HepG2 (cell line): ENCODE results near the gene AGER. TPM values are rescaled to one million over a fixed set of nuclear protein-coding genes. Genes with fewer than 3 reads are reported as not detected.

ENCODE experiments used
- NONO ChIP-seq, 2 experiments: fragments of 450-650 bp in 1 of 2; sonication (generic) in 1 of 2; formaldehyde crosslinking in 1 of 2; IDR thresholded peaks in 1 of 2; conservative IDR thresholded peaks in 1 of 2; 2 replicates each; pipeline versions ENCODE4 v1.6.1 to v1.8.0; 2017 to 2022; ENCODE audit warnings: mild to moderate bottlenecking in 1 of 2, missing genetic modification reagents in 1 of 2, moderate library complexity in 1 of 2
- NR2F2 ChIP-seq: IDR thresholded peaks from 2 replicates; pipeline ENCODE4 v1.6.1; 2012; ENCODE audit warnings: low read depth, inconsistent platforms, borderline replicate concordance
- PATZ1 ChIP-seq: sonication (generic); formaldehyde crosslinking; IDR thresholded peaks from 2 replicates; pipeline ENCODE4 v1.4.0; 2020; ENCODE audit warnings: missing genetic modification reagents
- YEATS4 ChIP-seq: sonication (generic); formaldehyde crosslinking; IDR thresholded peaks from 2 replicates; pipeline ENCODE4 v1.4.0; 2020; ENCODE audit warnings: missing genetic modification reagents, borderline replicate concordance
- ZBTB4 ChIP-seq: sonication (generic); formaldehyde crosslinking; IDR thresholded peaks from 2 replicates; pipeline ENCODE4 v1.4.0; 2020; ENCODE audit warnings: missing genetic modification reagents, mild to moderate bottlenecking, borderline replicate concordance
- ZNF160 ChIP-seq: sonication (generic); formaldehyde crosslinking; IDR thresholded peaks from 2 replicates; pipeline ENCODE4 v1.8.0; 2022; ENCODE audit warnings: mild to moderate bottlenecking, inconsistent platforms, missing genetic modification reagents
- polyA plus RNA-seq, 8 experiments: library from polyadenylated mRNA; depleted of rRNA in 3 of 8; stranded (reverse) in 7 of 8; unstranded in 1 of 8; fragments of >200 nt; fragmentation: Illumina TruSeq in 4 of 8; extraction: Trizol in 4 of 8; gene quantifications; 2 replicates each; pipeline versions ENCODE4 v1.2.1 to v1.2.3, GENCODE V29; 2011 to 2016; ENCODE audit warnings: low read depth in 4 of 8, missing spikeins in 1 of 8, mixed read lengths in 1 of 8; ENCODE audit not compliant: insufficient read depth in 1 of 8
- total RNA-seq, 5 experiments: library from RNA; depleted of rRNA; stranded (reverse); fragments of >200 nt; fragmentation: Illumina TruSeq; extraction: Trizol; gene quantifications; 2 replicates each; pipeline ENCODE4 v1.2.3, GENCODE V29; 2016; ENCODE audit warnings: low read depth in 1 of 5
- TF ChIP-seq, protein P1 (sequence below): sonication (generic); formaldehyde crosslinking; IDR thresholded peaks from 2 replicates; pipeline ENCODE4 v1.4.0; 2020; ENCODE audit warnings: mild to moderate bottlenecking, missing genetic modification reagents
- TF ChIP-seq, protein P2 (sequence below): sonication (generic); formaldehyde crosslinking; IDR thresholded peaks from 2 replicates; pipeline ENCODE4 v1.4.0; 2020; ENCODE audit warnings: low read depth, mild to moderate bottlenecking, missing genetic modification reagents
- TF ChIP-seq, protein P3 (sequence below): sonication (generic); formaldehyde crosslinking; IDR thresholded peaks from 2 replicates; pipeline ENCODE4 v1.4.0; 2020; ENCODE audit warnings: missing genetic modification reagents

The AGER gene
- total and polyA plus RNA-seq, 2 of the 13 experiments (the other 11 are each of a cell fraction or from before 2014, with no cell fraction given): 1.9 to 5.1 TPM

GRCh38 chr6:32178547-32179440, 5.3 kb downstream of the AGER start (continued):
- TF ChIP-seq, protein P1, sequence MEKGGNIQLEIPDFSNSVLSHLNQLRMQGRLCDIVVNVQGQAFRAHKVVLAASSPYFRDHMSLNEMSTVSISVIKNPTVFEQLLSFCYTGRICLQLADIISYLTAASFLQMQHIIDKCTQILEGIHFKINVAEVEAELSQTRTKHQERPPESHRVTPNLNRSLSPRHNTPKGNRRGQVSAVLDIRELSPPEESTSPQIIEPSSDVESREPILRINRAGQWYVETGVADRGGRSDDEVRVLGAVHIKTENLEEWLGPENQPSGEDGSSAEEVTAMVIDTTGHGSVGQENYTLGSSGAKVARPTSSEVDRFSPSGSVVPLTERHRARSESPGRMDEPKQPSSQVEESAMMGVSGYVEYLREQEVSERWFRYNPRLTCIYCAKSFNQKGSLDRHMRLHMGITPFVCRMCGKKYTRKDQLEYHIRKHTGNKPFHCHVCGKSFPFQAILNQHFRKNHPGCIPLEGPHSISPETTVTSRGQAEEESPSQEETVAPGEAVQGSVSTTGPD (CRISPR knock-in tag): no peak
- TF ChIP-seq PATZ1 (CRISPR knock-in tag) (peak; percentile 13; the same call in 1 of the 2 replicates), ZBTB4 (CRISPR knock-in tag) (peak; percentile 49; the same call in 1 of the 2 replicates), NR2F2 (0 out of 2 replicates have a peak, but pooled peaks have one; percentile 18), ZNF160 (CRISPR knock-in tag) (0 out of 2 replicates have a peak, but pooled peaks have one; percentile 23), YEATS4 (CRISPR knock-in tag) (peak; percentile 48), NONO (IDR thresholded peaks at IDR 0.05) (no peak), NONO (CRISPR knock-in tag; conservative IDR thresholded peaks at IDR 0.05) (peak; percentile 70)
- TF ChIP-seq, protein P2, sequence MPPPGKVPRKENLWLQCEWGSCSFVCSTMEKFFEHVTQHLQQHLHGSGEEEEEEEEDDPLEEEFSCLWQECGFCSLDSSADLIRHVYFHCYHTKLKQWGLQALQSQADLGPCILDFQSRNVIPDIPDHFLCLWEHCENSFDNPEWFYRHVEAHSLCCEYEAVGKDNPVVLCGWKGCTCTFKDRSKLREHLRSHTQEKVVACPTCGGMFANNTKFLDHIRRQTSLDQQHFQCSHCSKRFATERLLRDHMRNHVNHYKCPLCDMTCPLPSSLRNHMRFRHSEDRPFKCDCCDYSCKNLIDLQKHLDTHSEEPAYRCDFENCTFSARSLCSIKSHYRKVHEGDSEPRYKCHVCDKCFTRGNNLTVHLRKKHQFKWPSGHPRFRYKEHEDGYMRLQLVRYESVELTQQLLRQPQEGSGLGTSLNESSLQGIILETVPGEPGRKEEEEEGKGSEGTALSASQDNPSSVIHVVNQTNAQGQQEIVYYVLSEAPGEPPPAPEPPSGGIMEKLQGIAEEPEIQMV (CRISPR knock-in tag): 0 out of 2 replicates have a peak, but pooled peaks have one; percentile 28
- TF ChIP-seq, protein P3, sequence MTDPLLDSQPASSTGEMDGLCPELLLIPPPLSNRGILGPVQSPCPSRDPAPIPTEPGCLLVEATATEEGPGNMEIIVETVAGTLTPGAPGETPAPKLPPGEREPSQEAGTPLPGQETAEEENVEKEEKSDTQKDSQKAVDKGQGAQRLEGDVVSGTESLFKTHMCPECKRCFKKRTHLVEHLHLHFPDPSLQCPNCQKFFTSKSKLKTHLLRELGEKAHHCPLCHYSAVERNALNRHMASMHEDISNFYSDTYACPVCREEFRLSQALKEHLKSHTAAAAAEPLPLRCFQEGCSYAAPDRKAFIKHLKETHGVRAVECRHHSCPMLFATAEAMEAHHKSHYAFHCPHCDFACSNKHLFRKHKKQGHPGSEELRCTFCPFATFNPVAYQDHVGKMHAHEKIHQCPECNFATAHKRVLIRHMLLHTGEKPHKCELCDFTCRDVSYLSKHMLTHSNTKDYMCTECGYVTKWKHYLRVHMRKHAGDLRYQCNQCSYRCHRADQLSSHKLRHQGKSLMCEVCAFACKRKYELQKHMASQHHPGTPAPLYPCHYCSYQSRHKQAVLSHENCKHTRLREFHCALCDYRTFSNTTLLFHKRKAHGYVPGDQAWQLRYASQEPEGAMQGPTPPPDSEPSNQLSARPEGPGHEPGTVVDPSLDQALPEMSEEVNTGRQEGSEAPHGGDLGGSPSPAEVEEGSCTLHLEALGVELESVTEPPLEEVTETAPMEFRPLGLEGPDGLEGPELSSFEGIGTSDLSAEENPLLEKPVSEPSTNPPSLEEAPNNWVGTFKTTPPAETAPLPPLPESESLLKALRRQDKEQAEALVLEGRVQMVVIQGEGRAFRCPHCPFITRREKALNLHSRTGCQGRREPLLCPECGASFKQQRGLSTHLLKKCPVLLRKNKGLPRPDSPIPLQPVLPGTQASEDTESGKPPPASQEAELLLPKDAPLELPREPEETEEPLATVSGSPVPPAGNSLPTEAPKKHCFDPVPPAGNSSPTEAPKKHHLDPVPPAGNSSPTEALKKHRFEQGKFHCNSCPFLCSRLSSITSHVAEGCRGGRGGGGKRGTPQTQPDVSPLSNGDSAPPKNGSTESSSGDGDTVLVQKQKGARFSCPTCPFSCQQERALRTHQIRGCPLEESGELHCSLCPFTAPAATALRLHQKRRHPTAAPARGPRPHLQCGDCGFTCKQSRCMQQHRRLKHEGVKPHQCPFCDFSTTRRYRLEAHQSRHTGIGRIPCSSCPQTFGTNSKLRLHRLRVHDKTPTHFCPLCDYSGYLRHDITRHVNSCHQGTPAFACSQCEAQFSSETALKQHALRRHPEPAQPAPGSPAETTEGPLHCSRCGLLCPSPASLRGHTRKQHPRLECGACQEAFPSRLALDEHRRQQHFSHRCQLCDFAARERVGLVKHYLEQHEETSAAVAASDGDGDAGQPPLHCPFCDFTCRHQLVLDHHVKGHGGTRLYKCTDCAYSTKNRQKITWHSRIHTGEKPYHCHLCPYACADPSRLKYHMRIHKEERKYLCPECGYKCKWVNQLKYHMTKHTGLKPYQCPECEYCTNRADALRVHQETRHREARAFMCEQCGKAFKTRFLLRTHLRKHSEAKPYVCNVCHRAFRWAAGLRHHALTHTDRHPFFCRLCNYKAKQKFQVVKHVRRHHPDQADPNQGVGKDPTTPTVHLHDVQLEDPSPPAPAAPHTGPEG (CRISPR knock-in tag): 0 out of 2 replicates have a peak, but pooled peaks have one; percentile 52
